Lower leg skin (tissue), 3 donors: ENCODE data around the gene CSF2.

Experiments
- CTCF ChIP-seq, 3 donors: fragments of 450-650 bp; IDR thresholded peaks; one replicate each; pipeline ENCODE4 v1.5.1; 2016; ENCODE audit warnings: antibody characterized with exemption in 3 of 3, mild to moderate bottlenecking in 3 of 3, moderate library complexity in 2 of 3
- POLR2A ChIP-seq, 2 donors: fragments of 450-650 bp; IDR thresholded peaks; one replicate each; pipeline ENCODE4 v1.6.1; 2016 to 2017; ENCODE audit warnings: antibody characterized with exemption in 2 of 2, mild to moderate bottlenecking in 1 of 2, moderate library complexity in 1 of 2

GRCh38 chr5:132070460-132071337 lies 2.9 kb upstream of the CSF2 start:
- TF ChIP-seq CTCF (IDR thresholded peaks at IDR 0.05) (no peak), POLR2A (IDR thresholded peaks at IDR 0.05) (no peak)
